ENCODE measurements around the gene CDKN1B. TPM values are rescaled to one million over a fixed set of nuclear protein-coding genes. Genes with fewer than 3 reads are reported as not detected.

Gene CDKN1B
- total RNA-seq, 3 donors from 2014 or later (not counting 1 experiment from before 2014, with no cell fraction given) = 119 to 207 (median 130) TPM

GRCh38 chr12:12713932-12714275, 3.3 kb upstream of the CDKN1B start:
- H3K27ac ChIP-seq (ENCODE audit: low read length) = peak overlapping the region; percentile 99
- TF ChIP-seq, protein P1, sequence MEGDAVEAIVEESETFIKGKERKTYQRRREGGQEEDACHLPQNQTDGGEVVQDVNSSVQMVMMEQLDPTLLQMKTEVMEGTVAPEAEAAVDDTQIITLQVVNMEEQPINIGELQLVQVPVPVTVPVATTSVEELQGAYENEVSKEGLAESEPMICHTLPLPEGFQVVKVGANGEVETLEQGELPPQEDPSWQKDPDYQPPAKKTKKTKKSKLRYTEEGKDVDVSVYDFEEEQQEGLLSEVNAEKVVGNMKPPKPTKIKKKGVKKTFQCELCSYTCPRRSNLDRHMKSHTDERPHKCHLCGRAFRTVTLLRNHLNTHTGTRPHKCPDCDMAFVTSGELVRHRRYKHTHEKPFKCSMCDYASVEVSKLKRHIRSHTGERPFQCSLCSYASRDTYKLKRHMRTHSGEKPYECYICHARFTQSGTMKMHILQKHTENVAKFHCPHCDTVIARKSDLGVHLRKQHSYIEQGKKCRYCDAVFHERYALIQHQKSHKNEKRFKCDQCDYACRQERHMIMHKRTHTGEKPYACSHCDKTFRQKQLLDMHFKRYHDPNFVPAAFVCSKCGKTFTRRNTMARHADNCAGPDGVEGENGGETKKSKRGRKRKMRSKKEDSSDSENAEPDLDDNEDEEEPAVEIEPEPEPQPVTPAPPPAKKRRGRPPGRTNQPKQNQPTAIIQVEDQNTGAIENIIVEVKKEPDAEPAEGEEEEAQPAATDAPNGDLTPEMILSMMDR (IDR thresholded peaks at IDR 0.05) = no peak
- H3K9me3 ChIP-seq (ENCODE audit: control insufficient read depth, insufficient read depth, low read length) = no peaks in the 10 kb centered on the region
- peaks cover 6% of the 10 kb centered on the region for H3K36me3 ChIP-seq (ENCODE audit: control insufficient read depth, insufficient read depth, low read length)
- Mint-ChIP-seq H3K27ac (peak overlapping the region; percentile 99 to 100), H3K27me3 (ENCODE audit: low read depth in 2 of 2) (no peaks in the 10 kb centered on the region), H3K4me1 (peaks cover 52 to 59% of the 10 kb centered on the region in 2 donors), H3K9me3 (no peaks in the 10 kb centered on the region), H3K4me3 (peak overlapping the region; percentile 97), H3K36me3 (peaks cover 15% of the 10 kb centered on the region)
- 10% methylated on average over 2 of the region's 2 CpGs for WGBS (ENCODE audit: insufficient coverage)
- ATAC-seq = no peak
- intact Hi-C loops (cut with micrococcal nuclease) = loop anchor here (2.0 to 10.0 kb wide), 2 partner anchors 357 to 1059 kb away; partner anchors contain the start of gene BORCS5
- H3K27me3 ChIP-seq (ENCODE audit: control insufficient read depth, insufficient read depth, low read length) = no peaks in the 10 kb centered on the region
- peaks cover 34% of the 10 kb centered on the region for H3K4me1 ChIP-seq (ENCODE audit: control insufficient read depth, insufficient read depth, low read length)
- no peak for DNase-seq
- H3K4me3 ChIP-seq (ENCODE audit: low read length) = peak overlapping the region; percentile 100

- Histone ChIP-seq H3K9me3 (ENCODE audit: control insufficient read depth, insufficient read depth, low read length) (no peaks in the 10 kb centered on the region), H3K4me1 (ENCODE audit: control insufficient read depth, insufficient read depth, low read length) (peaks cover 34% of the 10 kb centered on the region), H3K36me3 (ENCODE audit: control insufficient read depth, insufficient read depth, low read length) (peaks cover 11% of the 10 kb centered on the region), H3K27ac (ENCODE audit: low read length) (peak overlapping the region; percentile 99), H3K4me3 (ENCODE audit: low read length) (peak overlapping the region; percentile 100), H3K27me3 (ENCODE audit: control insufficient read depth, insufficient read depth, low read length) (no peaks in the 10 kb centered on the region)
- peak; percentile 45 to 85 for DNase-seq
- H3K9me3 Mint-ChIP-seq = no peaks in the 10 kb centered on the region
- H3K4me1 Mint-ChIP-seq = peaks cover 57 to 65% of the 10 kb centered on the region in 2 donors
- 2% methylated on average over 23 of the region's 23 CpGs for WGBS (ENCODE audit: insufficient coverage)
- H3K27me3 Mint-ChIP-seq (ENCODE audit: low read depth in 2 of 2) = no peaks in the 10 kb centered on the region
- peaks cover 20% of the 10 kb centered on the region for H3K36me3 Mint-ChIP-seq
- TF ChIP-seq, protein P1 (IDR thresholded peaks at IDR 0.05) = peak; percentile 21
- ATAC-seq = peak; percentile 30 to 60 (median 40)
- peak overlapping the region; percentile 99 to 100 for H3K27ac Mint-ChIP-seq
- H3K4me3 Mint-ChIP-seq = peak overlapping the region; percentile 97
- intact Hi-C loops (cut with micrococcal nuclease) = loop anchor here (2.0 to 10.0 kb wide), 4 partner anchors 152 to 1060 kb away; partner anchors contain the start of genes BORCS5, DUSP16 and GSG1
These were observed 2.7 kb upstream of the CDKN1B start for GRCh38 chr12:12714276-12715021.

GRCh38 chr12:12715128-12715458, 2.1 kb upstream of the CDKN1B start:
- Histone ChIP-seq H3K4me1 (ENCODE audit: control insufficient read depth, insufficient read depth, low read length) (peaks cover 37% of the 10 kb centered on the region), H3K9me3 (ENCODE audit: control insufficient read depth, insufficient read depth, low read length) (no peaks in the 10 kb centered on the region), H3K27me3 (ENCODE audit: control insufficient read depth, insufficient read depth, low read length) (no peaks in the 10 kb centered on the region), H3K36me3 (ENCODE audit: control insufficient read depth, insufficient read depth, low read length) (peaks cover 18% of the 10 kb centered on the region), H3K4me3 (ENCODE audit: low read length) (peak overlapping the region; percentile 100), H3K27ac (ENCODE audit: low read length) (peak overlapping the region; percentile 99)
- intact Hi-C loops (cut with micrococcal nuclease) = loop anchor here (2.0 to 10.0 kb wide), 4 partner anchors 153 to 1060 kb away; partner anchors contain the start of genes BORCS5, DUSP16 and GSG1
- Mint-ChIP-seq H3K9me3 (no peaks in the 10 kb centered on the region), H3K27ac (peak overlapping the region; percentile 99 to 100), H3K4me1 (peaks cover 64 to 68% of the 10 kb centered on the region in 2 donors), H3K36me3 (peaks cover 23% of the 10 kb centered on the region), H3K4me3 (peak overlapping the region; percentile 97), H3K27me3 (ENCODE audit: low read depth in 2 of 2) (no peaks in the 10 kb centered on the region)
- no peak for ATAC-seq
- TF ChIP-seq, protein P1 (IDR thresholded peaks at IDR 0.05) = no peak
- DNase-seq = no peak
